ENCODE results near the gene BLTP3A.
A peak's percentile ranks its signal among the peaks of the same experiment; 100 is the strongest.

Gene BLTP3A

GRCh38 chr6:34771727-34772126, 20.2 kb upstream of the BLTP3A start:
- Histone ChIP-seq H3K9ac (ENCODE audit: low read length) (no peak overlapping the region), H3K4ac (ENCODE audit: low read depth, low read length) (no peak overlapping the region), H3K14ac (ENCODE audit: low read length) (no peak overlapping the region), H3K27ac (ENCODE audit: low read depth, low read length) (no peak overlapping the region), H3K18ac (ENCODE audit: low read length) (no peak overlapping the region), H4K12ac (ENCODE audit: low read depth, low read length) (no peak overlapping the region), H3K4me3 (ENCODE audit: low read depth, low read length) (no peak overlapping the region), H2BK5ac (ENCODE audit: low read depth, low read length, poor library complexity) (no peak overlapping the region), H2AFZ (ENCODE audit: insufficient read depth, low read length, poor library complexity) (no peak overlapping the region), H3K27me3 (ENCODE audit: insufficient read depth, low read length) (no peaks in the 10 kb centered on the region), H2BK12ac (ENCODE audit: low read length) (no peak overlapping the region), H4K8ac (ENCODE audit: low read depth, low read length) (no peak overlapping the region), H2BK120ac (ENCODE audit: insufficient read depth, low read length, poor library complexity) (no peak overlapping the region), H2AK5ac (ENCODE audit: low read length) (no peak overlapping the region), H3K23ac (ENCODE audit: low read length) (no peak overlapping the region), H3K79me1 (ENCODE audit: low read length) (no peaks in the 10 kb centered on the region), H3K9me3 (ENCODE audit: insufficient read depth, low read depth, low read length) (no peaks in the 10 kb centered on the region), H3K4me1 (ENCODE audit: control insufficient read depth in 1 of 2, insufficient read depth in 2 of 2, low read length in 2 of 2) (no peaks in the 10 kb centered on the region), H3K4me2 (ENCODE audit: low read length) (no peak overlapping the region), H3K79me2 (ENCODE audit: control insufficient read depth, insufficient read depth, low read length, poor library complexity) (no peaks in the 10 kb centered on the region), H3K36me3 (ENCODE audit: control insufficient read depth in 1 of 2, insufficient read depth in 2 of 2, low read length in 2 of 2) (peaks cover 24 to 26% of the 10 kb centered on the region in 2 experiments), H4K91ac (ENCODE audit: low read depth, low read length) (no peak overlapping the region)
- DNase-seq = no peak
- WGBS (ENCODE audit: extremely low coverage, insufficient coverage, insufficient read length) = 100% methylated on average over 1 of the region's 1 CpG

GRCh38 chr6:34772940-34773339, 18.9 kb upstream of the BLTP3A start:
- no peak overlapping the region for H2BK12ac ChIP-seq (ENCODE audit: low read length)
- no peak overlapping the region for H3K23ac ChIP-seq (ENCODE audit: low read length)
- H2BK120ac ChIP-seq (ENCODE audit: insufficient read depth, low read length, poor library complexity) = no peak overlapping the region
- no peaks in the 10 kb centered on the region for H3K79me2 ChIP-seq (ENCODE audit: control insufficient read depth, insufficient read depth, low read length, poor library complexity)
- H4K12ac ChIP-seq (ENCODE audit: low read depth, low read length) = no peak overlapping the region
- H3K79me1 ChIP-seq (ENCODE audit: low read length) = no peaks in the 10 kb centered on the region
- peaks cover 20 to 21% of the 10 kb centered on the region in 2 experiments for H3K36me3 ChIP-seq (ENCODE audit: control insufficient read depth in 1 of 2, insufficient read depth in 2 of 2, low read length in 2 of 2)
- H4K91ac ChIP-seq (ENCODE audit: low read depth, low read length) = no peak overlapping the region
- H3K4me2 ChIP-seq (ENCODE audit: low read length) = no peak overlapping the region
- H2AFZ ChIP-seq (ENCODE audit: insufficient read depth, low read length, poor library complexity) = no peak overlapping the region
- no peak overlapping the region for H4K8ac ChIP-seq (ENCODE audit: low read depth, low read length)
- no peak overlapping the region for H2BK5ac ChIP-seq (ENCODE audit: low read depth, low read length, poor library complexity)
- no peaks in the 10 kb centered on the region for H3K27me3 ChIP-seq (ENCODE audit: insufficient read depth, low read length)
- no peak overlapping the region for H3K9ac ChIP-seq (ENCODE audit: low read length)
- H3K4me3 ChIP-seq (ENCODE audit: low read depth, low read length) = no peak overlapping the region
- no peak overlapping the region for H2AK5ac ChIP-seq (ENCODE audit: low read length)
- no peaks in the 10 kb centered on the region for H3K4me1 ChIP-seq (ENCODE audit: control insufficient read depth in 1 of 2, insufficient read depth in 2 of 2, low read length in 2 of 2)
- peak in 1 of 2 donors; percentile 22 for DNase-seq
- no peak overlapping the region for H3K18ac ChIP-seq (ENCODE audit: low read length)
- no CpG with 5 or more reads among the region's 4 CpGs for WGBS (ENCODE audit: extremely low coverage, insufficient coverage, insufficient read length)
- H3K4ac ChIP-seq (ENCODE audit: low read depth, low read length) = no peak overlapping the region
- no peaks in the 10 kb centered on the region for H3K9me3 ChIP-seq (ENCODE audit: insufficient read depth, low read depth, low read length)
- no peak overlapping the region for H3K14ac ChIP-seq (ENCODE audit: low read length)
- H3K27ac ChIP-seq (ENCODE audit: low read depth, low read length) = no peak overlapping the region

- Histone ChIP-seq H3K27ac (ENCODE audit: low read depth, low read length) (no peak overlapping the region), H3K27me3 (ENCODE audit: insufficient read depth, low read length) (no peaks in the 10 kb centered on the region), H2BK120ac (ENCODE audit: insufficient read depth, low read length, poor library complexity) (no peak overlapping the region), H3K79me1 (ENCODE audit: low read length) (no peaks in the 10 kb centered on the region), H3K79me2 (ENCODE audit: control insufficient read depth, insufficient read depth, low read length, poor library complexity) (no peaks in the 10 kb centered on the region), H3K18ac (ENCODE audit: low read length) (no peak overlapping the region), H2BK5ac (ENCODE audit: low read depth, low read length, poor library complexity) (no peak overlapping the region), H3K4me2 (ENCODE audit: low read length) (no peak overlapping the region), H3K23ac (ENCODE audit: low read length) (no peak overlapping the region), H3K9me3 (ENCODE audit: insufficient read depth, low read depth, low read length) (no peaks in the 10 kb centered on the region), H3K14ac (ENCODE audit: low read length) (no peak overlapping the region), H4K12ac (ENCODE audit: low read depth, low read length) (no peak overlapping the region), H2BK12ac (ENCODE audit: low read length) (no peak overlapping the region), H3K4me1 (ENCODE audit: control insufficient read depth in 1 of 2, insufficient read depth in 2 of 2, low read length in 2 of 2) (no peaks in the 10 kb centered on the region), H3K4me3 (ENCODE audit: low read depth, low read length) (no peak overlapping the region), H4K8ac (ENCODE audit: low read depth, low read length) (no peak overlapping the region), H2AK5ac (ENCODE audit: low read length) (no peak overlapping the region), H3K9ac (ENCODE audit: low read length) (no peak overlapping the region), H4K91ac (ENCODE audit: low read depth, low read length) (no peak overlapping the region), H3K4ac (ENCODE audit: low read depth, low read length) (no peak overlapping the region), H2AFZ (ENCODE audit: insufficient read depth, low read length, poor library complexity) (no peak overlapping the region), H3K36me3 (ENCODE audit: control insufficient read depth in 1 of 2, insufficient read depth in 2 of 2, low read length in 2 of 2) (peaks cover 14% of the 10 kb centered on the region in 2 experiments)
- DNase-seq = no peak
- WGBS (ENCODE audit: extremely low coverage, insufficient coverage, insufficient read length) = no CpG with 5 or more reads among the region's 4 CpGs
Observed at GRCh38 chr6:34773916-34774315, 18.0 kb upstream of the BLTP3A start.

GRCh38 chr6:34774967-34775366, 16.9 kb upstream of the BLTP3A start:
- H3K4me2 ChIP-seq (ENCODE audit: low read length) = no peak overlapping the region
- H2BK120ac ChIP-seq (ENCODE audit: insufficient read depth, low read length, poor library complexity) = no peak overlapping the region
- H3K79me2 ChIP-seq (ENCODE audit: control insufficient read depth, insufficient read depth, low read length, poor library complexity) = no peaks in the 10 kb centered on the region
- H3K9me3 ChIP-seq (ENCODE audit: insufficient read depth, low read depth, low read length) = no peaks in the 10 kb centered on the region
- no peaks in the 10 kb centered on the region for H3K79me1 ChIP-seq (ENCODE audit: low read length)
- H3K14ac ChIP-seq (ENCODE audit: low read length) = no peak overlapping the region
- no peak overlapping the region for H3K4me3 ChIP-seq (ENCODE audit: low read depth, low read length)
- no peaks in the 10 kb centered on the region for H3K4me1 ChIP-seq (ENCODE audit: control insufficient read depth in 1 of 2, insufficient read depth in 2 of 2, low read length in 2 of 2)
- no CpG with 5 or more reads among the region's 2 CpGs for WGBS (ENCODE audit: extremely low coverage, insufficient coverage, insufficient read length)
- H4K12ac ChIP-seq (ENCODE audit: low read depth, low read length) = no peak overlapping the region
- H3K36me3 ChIP-seq (ENCODE audit: control insufficient read depth in 1 of 2, insufficient read depth in 2 of 2, low read length in 2 of 2) = peaks cover 8 to 13% of the 10 kb centered on the region in 2 experiments
- H4K91ac ChIP-seq (ENCODE audit: low read depth, low read length) = no peak overlapping the region
- no peak overlapping the region for H2BK5ac ChIP-seq (ENCODE audit: low read depth, low read length, poor library complexity)
- H3K9ac ChIP-seq (ENCODE audit: low read length) = no peak overlapping the region
- no peak overlapping the region for H3K4ac ChIP-seq (ENCODE audit: low read depth, low read length)
- DNase-seq = no peak
- no peak overlapping the region for H3K18ac ChIP-seq (ENCODE audit: low read length)
- no peak overlapping the region for H2AFZ ChIP-seq (ENCODE audit: insufficient read depth, low read length, poor library complexity)
- no peaks in the 10 kb centered on the region for H3K27me3 ChIP-seq (ENCODE audit: insufficient read depth, low read length)
- no peak overlapping the region for H4K8ac ChIP-seq (ENCODE audit: low read depth, low read length)
- H2BK12ac ChIP-seq (ENCODE audit: low read length) = no peak overlapping the region
- H3K23ac ChIP-seq (ENCODE audit: low read length) = no peak overlapping the region
- no peak overlapping the region for H2AK5ac ChIP-seq (ENCODE audit: low read length)
- no peak overlapping the region for H3K27ac ChIP-seq (ENCODE audit: low read depth, low read length)
